GM19239 (cell line): ENCODE results near the gene ACSF3.
A peak's percentile ranks its signal among the peaks of the same experiment; 100 is the strongest.
"Not testable (repeated sequence)": the region's sequence is repeated elsewhere in the genome, so short reads cannot be mapped to it uniquely, and the experiment has no call there.

Experiments used
- DNase-seq: peaks from one replicate; pipeline ENCODE4 v3.0.0; 2011; ENCODE audit warnings: low spot score; ENCODE audit not compliant: insufficient read length
- FAIRE-seq: peaks from 2 replicates; lab custom pipeline; 2011; peaks lifted over from hg19 to GRCh38; lab: Jason Lieb, UNC

Gene ACSF3

DNA sequence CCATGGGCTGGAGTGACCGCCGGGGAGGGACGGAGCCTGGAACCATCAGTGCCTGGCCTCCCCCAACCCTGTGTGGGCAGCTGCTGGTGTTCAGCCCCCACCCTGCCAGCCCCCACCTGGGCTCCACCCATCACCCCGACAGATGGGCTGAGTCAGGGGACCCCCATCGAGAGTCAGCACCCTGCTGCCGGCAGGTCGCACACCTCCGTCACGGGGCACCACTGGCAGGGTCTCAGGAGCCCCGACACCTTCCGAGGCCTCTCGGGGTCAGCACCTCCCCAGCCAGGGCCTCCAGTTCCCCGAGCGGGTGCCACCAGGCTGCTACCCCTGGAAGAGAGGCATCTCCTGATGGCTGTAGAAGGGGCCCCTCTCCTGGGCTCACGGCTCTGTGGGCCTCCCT is 38.3 kb upstream of the ACSF3 start:
- DNase-seq = no peak
- no peak for FAIRE-seq

DNA sequence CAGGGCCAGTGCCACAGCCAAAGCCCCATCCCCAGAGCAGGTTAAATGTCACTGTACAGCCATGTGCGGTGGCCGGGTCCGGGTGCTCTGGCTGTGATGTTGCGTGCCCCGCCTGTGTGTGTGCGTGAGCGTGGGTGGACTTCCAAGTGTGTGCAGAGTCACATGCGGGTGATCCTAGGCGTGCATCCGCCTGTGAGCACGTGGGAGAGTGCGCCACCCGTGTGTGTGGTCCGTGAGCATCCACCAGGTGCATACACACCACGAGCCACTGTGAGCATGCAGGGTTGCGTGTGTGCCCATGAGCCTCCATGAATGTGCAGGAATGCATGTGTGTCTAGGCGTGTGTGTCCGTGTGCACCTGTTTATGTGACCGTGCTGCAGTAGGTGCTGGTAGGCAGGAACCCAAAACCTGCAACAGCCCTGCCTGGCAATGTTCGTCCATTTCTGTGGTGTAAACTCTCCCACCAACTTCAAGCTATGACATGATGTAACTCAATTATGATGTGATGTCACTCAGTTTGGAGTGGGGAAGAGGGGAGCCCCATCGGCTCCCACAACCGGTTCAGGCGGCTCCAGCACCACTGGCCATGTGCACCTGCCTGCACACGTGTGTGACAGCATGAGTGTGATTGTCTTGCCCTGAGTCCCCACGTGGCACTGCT is 37.6 kb upstream of the ACSF3 start:
- FAIRE-seq (no peak), DNase-seq (no peak)

DNA sequence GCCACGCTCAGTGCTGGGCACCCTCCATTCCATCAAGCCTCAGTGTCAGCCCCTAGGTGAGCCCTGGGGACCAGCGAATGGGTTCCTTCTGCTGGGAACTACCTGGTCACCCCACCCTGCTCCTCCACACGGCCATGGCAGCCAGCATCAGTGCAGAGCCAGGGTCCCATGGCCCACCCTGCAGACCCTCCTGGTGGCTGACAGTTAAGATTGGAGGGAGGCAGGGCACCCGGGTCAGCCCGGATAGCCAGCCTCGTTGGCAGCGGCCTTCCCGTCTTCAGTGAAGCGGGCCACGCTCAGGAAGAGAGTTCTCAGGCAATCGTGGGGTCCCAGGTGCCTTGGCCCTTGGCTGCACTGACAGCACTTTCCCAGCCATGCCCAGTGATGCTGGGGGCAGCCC is 37.1 kb upstream of the ACSF3 start:
- DNase-seq = no peak
- FAIRE-seq = no peak

DNA sequence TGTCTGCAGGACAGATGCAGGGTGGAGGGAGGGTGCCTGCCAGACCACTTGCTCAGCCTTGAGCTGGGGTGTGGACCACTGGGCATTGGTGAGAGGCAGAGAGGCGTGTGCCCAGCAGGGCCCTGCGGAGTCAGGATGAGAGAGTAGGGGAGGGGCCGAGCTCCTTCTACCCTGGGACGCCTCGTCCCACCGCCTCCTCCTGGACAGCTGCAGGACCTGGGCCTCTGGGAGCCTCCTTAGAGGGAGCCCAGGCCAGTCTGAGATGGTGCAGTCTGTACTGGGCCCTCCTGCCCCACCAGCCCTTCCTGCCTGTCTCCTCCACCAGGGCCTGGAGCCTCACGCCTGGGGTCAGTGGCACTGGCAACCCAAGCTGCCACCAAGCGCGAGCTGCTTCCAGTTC is 35.9 kb upstream of the ACSF3 start:
- no peak for DNase-seq
- FAIRE-seq = no peak

DNA sequence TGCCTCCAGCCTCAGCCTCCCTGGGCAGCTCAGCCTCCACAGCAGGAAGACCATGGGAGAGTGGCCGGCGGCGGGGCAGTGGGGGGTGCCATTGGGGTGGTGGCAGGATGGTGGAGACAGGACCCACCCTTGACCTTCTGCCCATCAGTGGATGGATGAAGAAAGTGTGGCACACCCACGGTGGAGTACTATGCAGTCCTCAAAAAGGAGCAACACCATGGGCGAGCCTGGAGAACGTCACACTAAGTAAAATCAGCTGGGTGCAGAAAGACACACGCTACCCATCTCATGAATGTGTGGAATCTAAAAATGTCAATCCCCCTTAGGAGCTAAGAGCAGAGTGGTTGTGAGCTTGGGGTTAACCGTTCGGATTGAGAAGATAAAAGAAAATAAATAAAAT is 34.8 kb upstream of the ACSF3 start:
- FAIRE-seq = no peak

DNA sequence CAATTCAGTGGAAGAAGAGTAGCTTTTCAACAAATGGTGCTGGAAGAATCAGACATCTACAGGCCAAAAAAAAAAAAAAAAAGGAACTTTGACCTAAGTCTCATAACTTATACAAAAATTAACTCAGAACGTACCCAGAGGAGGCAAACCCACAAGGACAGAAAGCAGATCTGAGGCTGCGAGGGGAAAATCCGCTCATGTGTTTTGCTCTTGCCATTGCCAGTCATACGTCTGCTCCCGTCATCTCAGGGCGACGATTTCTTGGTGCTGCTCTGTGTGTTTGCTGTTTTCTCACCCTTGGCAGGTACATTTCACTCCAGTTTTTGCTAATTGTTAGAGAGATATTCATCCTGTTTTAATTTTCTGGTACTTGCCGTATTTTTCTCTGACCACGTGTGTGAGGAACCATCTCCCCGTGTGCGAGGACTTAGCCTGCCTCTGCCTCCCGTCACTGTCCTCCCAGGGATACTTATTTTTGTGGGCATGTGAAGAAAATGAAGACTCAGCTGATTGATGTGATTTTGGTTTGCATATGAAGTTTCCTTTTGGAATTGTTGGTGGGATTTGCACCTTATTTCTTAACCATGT is 33.4 kb upstream of the ACSF3 start:
- DNase-seq (peak; percentile 62), FAIRE-seq (peak; percentile 88)

More for the DNA sequence above, 34.8 kb upstream of the ACSF3 start:
- DNase-seq = no peak

DNA sequence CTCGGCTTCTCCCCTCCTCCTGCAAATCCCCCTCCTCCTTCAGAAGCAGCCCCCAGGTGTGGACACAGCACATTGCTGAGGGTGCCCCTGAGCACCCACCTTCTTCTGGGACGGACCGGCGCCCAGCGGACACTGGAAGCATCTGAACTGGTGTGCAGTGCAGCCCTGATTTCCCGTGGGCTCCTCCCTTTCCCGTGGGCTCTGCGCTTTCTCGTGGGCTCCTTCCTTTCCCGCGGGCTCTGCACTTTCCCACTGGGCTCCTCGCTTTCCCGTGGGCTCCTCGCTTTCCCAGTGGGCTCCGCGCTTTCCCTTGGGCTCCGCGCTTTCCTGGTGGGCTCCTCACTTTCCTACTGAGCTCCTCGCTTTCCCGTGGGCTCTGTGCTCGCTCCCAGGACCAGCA is 32.6 kb upstream of the ACSF3 start:
- DNase-seq (no peak), FAIRE-seq (no peak)

DNA sequence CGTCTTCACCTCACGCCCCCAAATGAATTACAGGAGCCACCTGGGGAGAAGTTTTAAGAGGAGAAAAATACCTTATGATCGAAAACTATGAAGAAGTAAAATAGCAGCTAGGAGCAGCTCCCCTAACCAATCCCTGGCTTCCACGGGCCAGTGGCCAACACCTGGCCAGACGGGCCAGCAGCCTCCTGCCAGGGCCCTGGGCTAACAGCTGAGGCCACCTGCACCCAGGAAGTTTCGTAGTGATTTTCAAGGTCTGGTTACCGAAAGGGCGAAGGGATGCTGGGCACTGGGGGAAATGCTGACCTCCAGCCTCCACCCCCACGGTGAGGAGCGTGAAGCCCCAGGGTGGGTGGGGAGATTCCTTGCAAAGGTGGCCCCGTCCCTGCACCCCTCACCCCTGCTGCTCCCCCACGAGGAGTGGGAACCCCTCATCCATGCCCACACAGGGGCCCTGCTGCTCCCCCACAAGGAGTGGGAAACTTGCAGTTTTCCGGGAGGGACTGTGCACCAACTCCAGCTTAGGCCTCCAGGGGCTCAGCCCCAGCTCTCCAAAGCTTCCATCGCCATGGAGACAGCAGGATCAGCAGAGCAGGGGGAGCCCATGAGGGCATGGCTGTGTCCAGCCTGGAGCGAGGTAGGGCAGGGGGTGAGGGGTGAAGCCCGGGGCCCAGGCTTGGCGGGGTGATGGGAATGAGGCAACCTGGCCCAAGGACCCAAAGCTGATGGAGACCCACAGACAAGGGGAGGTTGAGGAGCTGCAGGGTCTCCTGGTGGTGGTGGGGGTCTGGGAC is 31.9 kb upstream of the ACSF3 start:
- no peak for FAIRE-seq
- DNase-seq = no peak

DNA sequence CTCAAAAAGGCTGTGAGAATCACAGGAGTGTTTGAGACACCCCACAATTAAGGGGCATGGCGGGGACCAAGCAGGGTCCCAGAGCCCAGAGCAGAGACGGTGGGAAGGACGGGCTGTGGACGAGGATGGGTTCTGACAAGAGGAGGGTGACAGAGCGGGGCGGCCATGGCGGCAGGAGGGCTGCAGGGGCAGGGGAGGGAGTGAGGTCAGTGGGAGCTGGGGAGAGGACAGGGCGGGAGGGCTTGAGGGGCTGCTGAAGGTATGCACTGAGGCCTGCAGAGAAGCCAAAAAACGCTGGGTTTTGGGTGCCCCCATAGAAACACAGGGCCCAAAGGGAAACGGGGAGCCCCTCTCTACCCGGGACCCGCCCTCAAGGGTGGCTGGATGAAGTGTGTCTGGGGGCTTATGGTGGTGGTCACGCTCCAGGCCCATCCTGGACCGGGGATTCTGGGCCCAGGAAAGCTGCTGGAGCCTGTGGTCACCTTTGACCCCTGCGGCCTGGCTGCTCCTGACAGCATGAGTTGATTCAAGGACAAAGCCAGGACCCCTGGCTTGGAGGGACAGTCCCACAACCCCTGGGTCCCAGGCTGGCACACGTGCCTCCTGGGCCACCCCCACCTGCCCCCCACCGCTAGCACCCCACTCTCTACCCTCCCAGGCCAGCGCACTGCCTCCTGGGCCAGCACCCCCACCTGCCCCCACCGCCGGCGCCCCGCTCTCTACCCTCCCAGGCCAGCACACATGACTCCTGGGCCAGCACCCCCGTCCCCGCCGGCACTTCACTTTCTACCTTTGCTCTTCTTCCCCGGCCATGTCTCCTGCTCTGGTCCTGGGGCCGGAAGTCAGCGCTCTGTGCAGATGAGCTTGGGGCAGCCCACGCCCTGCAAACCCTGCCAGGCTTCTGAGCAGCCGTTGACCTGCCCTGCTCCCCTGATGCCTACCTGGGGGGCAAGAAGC is 31.0 kb upstream of the ACSF3 start:
- FAIRE-seq = no peak
- DNase-seq = no peak

DNA sequence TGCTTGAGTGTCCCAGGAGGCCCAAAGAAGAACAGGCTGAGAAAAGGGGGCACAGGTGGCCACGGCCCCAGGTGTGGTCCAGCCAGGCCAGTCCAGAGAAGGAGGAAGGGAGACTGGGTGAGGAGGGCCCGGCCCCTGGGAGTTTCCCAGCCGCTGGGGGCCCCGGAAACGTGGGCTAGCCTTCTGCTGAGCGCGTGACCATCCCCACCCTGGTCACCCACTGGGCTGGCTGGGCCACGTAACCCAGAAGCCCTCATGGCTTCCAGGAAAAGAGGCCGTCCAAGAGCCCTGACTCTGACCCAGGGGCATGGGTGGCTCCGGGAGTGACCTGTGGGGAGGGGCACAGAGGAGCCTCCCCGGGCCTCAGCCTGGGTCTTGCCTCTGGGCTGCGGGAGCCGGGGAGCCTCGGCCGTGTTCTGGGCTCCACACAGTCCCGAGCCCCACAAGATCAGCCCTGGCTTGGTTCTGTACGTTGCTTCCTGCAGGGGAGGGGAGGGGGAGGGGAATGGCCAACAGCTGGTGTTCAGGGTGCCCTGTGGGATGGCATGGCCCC is 29.8 kb upstream of the ACSF3 start:
- DNase-seq (no peak), FAIRE-seq (no peak)

DNA sequence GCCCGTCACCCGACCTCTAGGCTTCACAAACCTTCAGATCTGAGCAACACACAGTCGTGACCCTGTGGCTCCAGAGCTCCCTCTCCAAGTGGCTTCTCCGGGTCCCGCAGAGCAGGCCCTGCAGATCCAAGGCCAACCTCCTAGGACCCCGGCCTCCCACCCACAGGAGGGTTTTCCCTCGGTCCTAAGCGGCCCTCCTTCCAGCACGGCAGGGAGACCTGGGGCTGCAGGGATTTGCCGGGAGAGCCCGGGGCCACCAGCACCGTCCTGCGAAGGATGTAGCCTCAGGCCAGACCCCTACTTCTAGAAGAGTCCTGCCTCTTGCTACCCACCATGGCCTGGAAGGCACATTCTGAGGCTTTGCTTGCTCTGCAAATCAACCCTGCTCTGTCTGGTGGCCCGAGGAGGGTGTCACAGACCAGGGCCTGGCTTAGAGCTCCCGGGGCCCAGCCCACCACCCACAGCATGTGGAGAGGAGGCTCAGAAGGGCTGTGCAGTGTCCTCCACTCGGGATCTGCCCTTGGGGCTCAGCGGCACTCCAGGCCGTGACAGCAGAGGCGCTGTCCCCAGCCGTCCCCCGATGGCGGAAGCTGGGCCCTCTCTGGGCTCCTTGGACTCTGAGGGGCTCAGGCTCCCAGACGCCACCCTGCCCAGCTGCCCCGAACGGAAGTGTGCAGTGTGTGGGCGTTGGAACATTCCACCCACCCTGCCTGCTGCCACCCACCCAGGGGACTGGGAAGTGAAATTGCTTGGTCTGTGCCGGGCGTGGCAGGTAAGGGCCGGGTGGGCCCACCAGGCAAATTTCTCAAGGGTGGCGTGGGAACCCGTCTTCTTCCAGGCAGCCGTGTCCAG is 28.8 kb upstream of the ACSF3 start:
- FAIRE-seq (no peak), DNase-seq (no peak)

DNA sequence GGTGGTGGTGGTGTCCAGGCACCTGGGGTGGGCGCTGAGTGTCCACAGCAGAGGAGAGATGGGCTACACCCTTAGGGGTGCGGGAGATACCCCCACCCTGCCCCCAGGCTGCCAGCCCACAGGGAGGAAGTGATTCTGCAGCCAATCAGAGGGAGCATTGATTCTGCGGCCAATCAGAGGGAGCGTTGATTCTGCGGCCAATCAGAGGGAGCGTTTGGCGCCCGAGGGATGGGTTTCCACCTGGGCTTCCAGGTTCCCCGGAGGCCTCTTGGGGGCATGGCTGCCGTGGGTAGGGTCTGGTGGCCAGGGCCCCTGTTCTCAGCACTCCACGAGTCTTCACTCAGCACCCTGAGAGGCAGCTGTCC is 28.2 kb upstream of the ACSF3 start:
- no peak for FAIRE-seq
- no peak for DNase-seq

DNA sequence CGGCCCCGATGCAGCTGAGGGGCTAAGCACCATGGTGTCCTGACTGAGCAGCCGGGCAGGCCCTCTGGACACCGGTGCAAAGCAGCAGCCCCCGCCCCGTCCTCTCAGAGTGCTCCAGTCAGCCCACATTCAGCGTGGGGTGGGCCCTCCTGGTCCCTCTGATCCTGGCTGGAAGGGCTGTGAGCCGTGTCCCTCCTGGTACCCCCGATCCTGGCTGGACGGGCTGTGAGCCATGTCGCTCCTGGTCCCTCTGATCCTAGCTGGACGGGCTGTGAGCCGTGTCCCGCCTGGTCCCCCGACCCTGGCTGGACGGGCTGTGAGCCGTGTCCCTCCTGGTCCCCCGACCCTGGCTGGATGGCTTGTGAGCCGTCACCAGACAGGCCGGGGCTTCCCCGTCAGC is 26.9 kb upstream of the ACSF3 start:
- DNase-seq (no peak), FAIRE-seq (no peak)

DNA sequence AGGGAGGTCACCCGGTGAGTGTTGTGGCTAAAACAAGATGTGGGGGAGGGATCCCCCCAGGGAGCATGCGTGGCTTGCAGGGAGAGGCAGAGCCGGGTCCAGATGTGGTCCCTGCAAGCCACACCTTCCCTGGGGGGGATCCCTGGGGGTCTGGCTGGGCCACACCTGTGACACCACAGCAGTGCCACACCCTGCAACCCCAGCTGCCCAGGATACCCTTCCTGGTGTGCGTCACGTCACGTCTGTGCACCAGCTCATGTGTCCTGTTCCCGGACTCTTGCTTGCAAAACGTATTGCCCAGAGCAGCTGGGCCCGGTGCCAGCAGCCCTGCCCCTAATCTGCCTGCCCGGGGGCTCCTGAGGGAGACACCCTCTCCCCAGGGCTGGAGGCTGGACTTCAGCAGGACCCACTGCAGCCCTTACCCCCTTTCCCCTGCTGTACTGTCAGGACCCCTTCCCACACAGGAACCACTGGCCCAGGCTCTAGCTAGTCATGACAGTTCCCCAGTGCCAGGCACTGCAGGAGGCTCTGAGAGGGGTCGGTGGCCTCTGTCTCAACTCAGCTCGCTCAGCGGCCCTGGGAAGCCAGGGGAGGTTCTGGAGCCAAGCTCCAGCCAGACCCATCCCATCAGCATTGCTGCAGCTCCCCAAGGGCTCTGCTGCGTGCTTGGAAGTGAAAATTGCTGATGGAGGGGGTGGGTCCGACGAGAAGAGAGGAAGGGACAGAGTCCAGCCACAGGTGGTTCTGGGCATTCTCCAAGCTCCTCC is 25.8 kb upstream of the ACSF3 start:
- FAIRE-seq (no peak), DNase-seq (no peak)

DNA sequence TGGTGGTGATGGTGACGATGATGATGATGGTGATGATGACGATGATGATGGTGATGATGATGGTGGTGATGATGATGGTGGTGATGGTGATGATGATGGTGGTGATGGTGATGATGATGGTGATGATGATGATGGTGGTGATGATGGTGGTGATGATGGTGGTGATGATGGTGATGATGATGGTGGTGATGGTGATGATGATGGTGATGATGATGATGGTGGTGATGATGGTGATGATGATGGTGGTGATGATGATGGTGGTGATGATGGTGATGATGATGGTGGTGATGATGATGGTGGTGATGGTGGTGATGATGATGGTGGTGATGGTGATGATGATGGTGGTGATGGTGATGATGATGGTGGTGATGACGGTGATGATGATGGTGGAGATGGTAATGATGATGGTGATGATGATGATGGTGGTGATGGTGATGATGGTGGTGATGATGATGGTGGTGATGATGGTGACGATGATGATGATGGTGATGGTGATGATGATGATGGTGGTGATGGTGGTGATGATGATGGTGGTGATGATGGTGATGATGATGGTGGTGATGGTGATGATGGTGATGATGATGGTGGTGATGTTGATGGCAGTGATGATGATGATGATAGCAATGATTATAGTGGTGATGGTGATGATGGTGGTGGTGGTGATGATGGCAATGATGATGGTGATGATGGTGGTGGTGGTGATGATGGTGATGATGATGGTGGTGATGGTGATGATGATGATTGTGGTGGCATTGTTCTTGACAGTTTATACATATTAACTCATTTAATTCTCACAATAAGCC is 24.6 kb upstream of the ACSF3 start:
- not testable (repeated sequence) for FAIRE-seq, DNase-seq

DNA sequence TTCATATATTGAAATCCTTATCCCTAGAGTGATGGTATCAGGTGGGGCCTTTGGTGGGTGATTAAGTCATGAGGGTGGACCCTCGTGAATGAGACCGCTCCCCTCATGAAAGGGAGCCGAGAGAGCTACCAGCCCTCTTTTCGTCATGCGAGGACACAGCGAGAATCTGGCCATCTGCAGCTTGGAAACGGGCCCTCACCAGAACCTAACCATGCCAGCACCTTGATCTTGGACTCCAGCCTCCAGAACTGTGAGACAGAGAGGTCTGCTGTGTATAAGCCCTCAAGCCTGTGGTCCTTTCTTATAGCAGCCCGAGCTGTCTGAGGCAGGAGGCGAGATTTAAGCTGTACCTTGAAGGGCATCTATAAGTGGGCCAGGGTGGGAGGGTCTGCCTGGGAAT is 23.7 kb upstream of the ACSF3 start:
- DNase-seq (no peak), FAIRE-seq (no peak)

DNA sequence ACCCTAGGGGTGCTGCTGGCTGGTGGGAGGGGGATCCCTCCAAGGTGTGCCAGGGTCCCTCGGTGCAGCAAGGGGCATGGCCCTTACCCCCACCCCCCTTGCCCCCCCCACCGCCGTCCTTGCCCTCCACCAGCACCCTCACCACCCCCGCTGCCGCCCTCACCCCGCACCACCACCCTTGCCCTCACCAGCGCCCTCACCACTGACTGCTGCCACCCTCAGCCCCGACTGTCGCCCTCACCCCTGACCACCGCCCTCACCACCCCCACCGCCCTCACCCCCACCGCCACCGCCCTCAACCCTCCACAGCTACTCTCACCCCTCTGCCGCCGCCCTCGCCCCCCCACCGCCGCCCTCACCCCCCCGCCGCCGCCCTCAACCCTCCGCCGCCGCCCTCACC is 23.1 kb upstream of the ACSF3 start:
- FAIRE-seq = no peak
- no peak for DNase-seq
